Ascending aorta (tissue), 2 donors: Measurements from ENCODE around the gene STRBP. TPM values are rescaled to one million over a fixed set of nuclear protein-coding genes. Genes with fewer than 3 reads are reported as not detected.

Experiments
- DNase-seq, 2 donors: peaks; one replicate each; pipeline ENCODE4 v3.0.0-alpha.2; 2019; ENCODE audit warnings: low spot score in 2 of 2
- H3K27ac ChIP-seq, 2 donors: fragments of 200-600 bp; sonication (generic); one replicate each; pipeline ENCODE4 v1.5.1; 2016 to 2017; ENCODE audit warnings: mild to moderate bottlenecking in 1 of 2
- H3K27me3 ChIP-seq: fragments of 200-600 bp; sonication (generic); one replicate; pipeline ENCODE4 v1.5.1; 2017
- H3K36me3 ChIP-seq, 2 donors: fragments of 200-600 bp; sonication (generic); one replicate each; pipeline ENCODE4 v1.5.1; 2016
- H3K4me1 ChIP-seq, 2 donors: fragments of 200-600 bp; sonication (generic); one replicate each; pipeline ENCODE4 v1.5.1; 2016 to 2017; ENCODE audit warnings: mild to moderate bottlenecking in 1 of 2
- H3K4me3 ChIP-seq, 2 donors: fragments of 200-600 bp; sonication (generic); one replicate each; pipeline ENCODE4 v1.5.1; 2016 to 2017; ENCODE audit warnings: mild to moderate bottlenecking in 1 of 2
- H3K9me3 ChIP-seq, 2 donors: fragments of 200-600 bp; sonication (generic); one replicate each; pipeline ENCODE4 v1.5.1; 2016
- intact Hi-C: fragments of 100-400 bp; cut with DNase I; formaldehyde crosslinking; loops from one replicate; pipeline ENCODE4 v1.15.1; 2023
- total RNA-seq: library from RNA; depleted of rRNA; stranded (reverse); fragments of >200 nt; gene quantifications from one replicate; pipeline ENCODE4 v1.1.0, GENCODE V29; 2016
- TF ChIP-seq, protein P1 (sequence below), 3 experiments: fragments of 200-600 bp in 2 of 3; fragments of 450-650 bp in 1 of 3; sonication (generic) in 2 of 3; IDR thresholded peaks; one replicate each; pipeline ENCODE4 v1.5.1; 2016 to 2019; ENCODE audit warnings: antibody characterized with exemption in 3 of 3, mild to moderate bottlenecking in 1 of 3, moderate library complexity in 1 of 3

STRBP gene
- total RNA-seq, 1 donor from 2014 or later: 0.43 TPM

DNA sequence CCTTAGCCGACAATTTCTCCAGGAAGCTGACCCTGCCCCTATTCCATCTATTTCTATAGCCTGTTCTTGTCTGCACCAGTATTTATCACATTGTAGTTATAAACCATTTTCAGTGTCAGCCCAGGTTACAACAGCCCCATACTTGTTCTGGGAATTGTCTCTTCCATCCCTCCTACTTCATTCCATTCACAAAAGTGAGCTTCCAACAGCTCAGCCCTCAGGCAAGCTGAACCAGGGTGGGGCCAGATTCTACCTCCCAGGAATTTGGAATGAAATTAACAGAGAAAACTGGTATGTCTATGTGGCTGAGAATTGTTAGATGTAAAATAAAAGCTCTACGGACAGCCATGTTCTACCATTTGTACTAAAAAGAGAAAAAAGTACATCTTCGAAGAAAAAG lies 36.1 kb downstream of the STRBP start:
- no peaks in the 10 kb centered on the region for H3K9me3 ChIP-seq
- no peak overlapping the region for H3K27ac ChIP-seq
- no peaks in the 10 kb centered on the region for H3K27me3 ChIP-seq
- intact Hi-C loops: no loop called here
- TF ChIP-seq, protein P1, sequence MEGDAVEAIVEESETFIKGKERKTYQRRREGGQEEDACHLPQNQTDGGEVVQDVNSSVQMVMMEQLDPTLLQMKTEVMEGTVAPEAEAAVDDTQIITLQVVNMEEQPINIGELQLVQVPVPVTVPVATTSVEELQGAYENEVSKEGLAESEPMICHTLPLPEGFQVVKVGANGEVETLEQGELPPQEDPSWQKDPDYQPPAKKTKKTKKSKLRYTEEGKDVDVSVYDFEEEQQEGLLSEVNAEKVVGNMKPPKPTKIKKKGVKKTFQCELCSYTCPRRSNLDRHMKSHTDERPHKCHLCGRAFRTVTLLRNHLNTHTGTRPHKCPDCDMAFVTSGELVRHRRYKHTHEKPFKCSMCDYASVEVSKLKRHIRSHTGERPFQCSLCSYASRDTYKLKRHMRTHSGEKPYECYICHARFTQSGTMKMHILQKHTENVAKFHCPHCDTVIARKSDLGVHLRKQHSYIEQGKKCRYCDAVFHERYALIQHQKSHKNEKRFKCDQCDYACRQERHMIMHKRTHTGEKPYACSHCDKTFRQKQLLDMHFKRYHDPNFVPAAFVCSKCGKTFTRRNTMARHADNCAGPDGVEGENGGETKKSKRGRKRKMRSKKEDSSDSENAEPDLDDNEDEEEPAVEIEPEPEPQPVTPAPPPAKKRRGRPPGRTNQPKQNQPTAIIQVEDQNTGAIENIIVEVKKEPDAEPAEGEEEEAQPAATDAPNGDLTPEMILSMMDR (IDR thresholded peaks at IDR 0.05): no peak
- DNase-seq: no peak
- no peaks in the 10 kb centered on the region for H3K36me3 ChIP-seq
- H3K4me1 ChIP-seq: no peaks in the 10 kb centered on the region
- H3K4me3 ChIP-seq: no peak overlapping the region

DNA sequence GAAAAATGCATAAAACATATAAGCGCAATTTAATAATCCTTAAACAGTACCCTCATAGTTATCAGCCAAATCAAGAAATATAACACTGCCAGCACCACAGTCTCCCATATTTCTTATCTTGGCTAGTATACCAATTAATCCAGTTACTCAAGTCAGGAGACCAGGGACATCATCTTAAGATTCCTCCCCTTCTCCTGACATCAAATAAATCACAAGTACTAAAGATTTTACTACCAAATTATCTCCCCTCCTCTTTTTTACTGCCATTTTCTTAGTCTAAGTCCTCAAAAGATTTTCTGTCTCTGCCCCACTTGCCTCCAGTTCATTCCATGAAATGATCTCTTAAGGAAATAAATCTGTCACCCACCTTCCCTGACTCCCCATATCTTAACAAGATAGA lies 37.0 kb downstream of the STRBP start:
- TF ChIP-seq, protein P1 (IDR thresholded peaks at IDR 0.05): no peak
- DNase-seq: no peak
- Histone ChIP-seq H3K4me3 (no peak overlapping the region), H3K4me1 (no peaks in the 10 kb centered on the region), H3K27me3 (no peaks in the 10 kb centered on the region), H3K9me3 (no peaks in the 10 kb centered on the region), H3K27ac (no peak overlapping the region), H3K36me3 (no peaks in the 10 kb centered on the region)
- intact Hi-C loops: no loop called here

DNA sequence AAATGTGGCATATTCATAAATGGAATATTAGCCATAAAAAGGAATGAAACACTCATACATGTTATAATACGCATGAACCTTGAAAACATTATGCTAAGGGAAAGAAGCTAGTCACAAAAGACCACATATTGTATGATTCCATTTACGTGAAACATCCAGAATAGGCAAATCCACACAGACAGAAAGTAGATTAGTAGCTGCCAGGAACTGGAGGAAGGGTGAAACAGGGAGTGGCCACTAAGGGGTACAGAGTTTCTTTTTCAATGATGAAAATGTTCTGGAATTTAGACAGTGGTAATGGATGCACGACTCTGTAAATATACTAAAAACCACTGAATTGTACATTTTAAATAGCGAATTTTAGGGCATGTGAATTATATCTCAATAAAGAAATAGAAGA lies 39.4 kb downstream of the STRBP start:
- H3K4me3 ChIP-seq: no peak overlapping the region
- DNase-seq: no peak
- H3K27ac ChIP-seq: no peak overlapping the region
- no peaks in the 10 kb centered on the region for H3K27me3 ChIP-seq
- intact Hi-C loops: no loop called here
- no peaks in the 10 kb centered on the region for H3K4me1 ChIP-seq
- no peaks in the 10 kb centered on the region for H3K36me3 ChIP-seq
- TF ChIP-seq, protein P1 (IDR thresholded peaks at IDR 0.05): no peak
- H3K9me3 ChIP-seq: no peaks in the 10 kb centered on the region

DNA sequence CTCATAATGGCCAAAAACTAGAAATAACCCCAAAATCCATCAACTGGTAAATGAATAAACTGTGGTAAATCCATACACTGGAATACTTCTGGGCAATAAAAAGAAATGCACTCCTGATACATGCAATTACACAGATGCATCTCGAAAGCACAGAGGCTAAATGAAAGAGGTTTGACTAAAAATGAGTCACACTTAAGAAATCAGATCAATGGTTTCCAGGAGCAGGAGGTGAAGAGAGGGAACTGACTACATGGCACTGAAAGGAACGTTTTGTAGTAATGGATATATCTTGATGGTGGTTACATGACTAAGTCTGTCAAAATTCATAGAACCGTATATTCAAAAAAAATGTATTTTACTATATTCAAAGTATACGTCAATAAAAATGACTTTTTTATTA lies 42.4 kb downstream of the STRBP start:
- intact Hi-C loops: no loop called here
- Histone ChIP-seq H3K36me3 (no peaks in the 10 kb centered on the region), H3K4me3 (no peak overlapping the region), H3K27me3 (no peaks in the 10 kb centered on the region), H3K4me1 (no peaks in the 10 kb centered on the region), H3K27ac (no peak overlapping the region), H3K9me3 (no peaks in the 10 kb centered on the region)
- TF ChIP-seq, protein P1 (IDR thresholded peaks at IDR 0.05): no peak
- DNase-seq: no peak

DNA sequence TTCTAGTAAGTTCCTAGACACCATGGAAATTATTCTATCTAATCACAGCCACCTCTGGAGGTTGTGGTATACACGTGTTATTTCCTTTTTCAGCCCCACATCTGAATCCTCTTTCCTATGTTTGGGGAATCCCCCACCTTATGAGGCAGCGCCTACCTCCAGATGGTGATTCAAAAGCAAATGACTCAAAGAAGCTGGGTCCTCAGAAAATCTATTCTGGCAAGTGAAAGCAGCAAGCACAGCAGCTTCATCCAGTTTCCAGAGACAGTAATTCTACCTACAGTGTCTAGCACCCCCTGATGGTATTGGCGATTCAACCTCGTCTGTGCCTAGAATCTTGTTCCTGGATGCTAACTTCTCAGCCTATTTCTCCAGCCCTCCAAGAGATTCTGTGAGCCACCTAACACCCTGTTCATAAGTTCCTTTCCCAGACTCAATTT lies 43.0 kb downstream of the STRBP start:
- intact Hi-C loops: no loop called here
- no peak overlapping the region for H3K27ac ChIP-seq
- no peaks in the 10 kb centered on the region for H3K4me1 ChIP-seq
- TF ChIP-seq, protein P1 (IDR thresholded peaks at IDR 0.05): peak in 2 of 3 experiments; percentile 14 to 40
- H3K36me3 ChIP-seq: no peaks in the 10 kb centered on the region
- DNase-seq: no peak
- H3K4me3 ChIP-seq: no peak overlapping the region
- no peaks in the 10 kb centered on the region for H3K9me3 ChIP-seq
- no peaks in the 10 kb centered on the region for H3K27me3 ChIP-seq

DNA sequence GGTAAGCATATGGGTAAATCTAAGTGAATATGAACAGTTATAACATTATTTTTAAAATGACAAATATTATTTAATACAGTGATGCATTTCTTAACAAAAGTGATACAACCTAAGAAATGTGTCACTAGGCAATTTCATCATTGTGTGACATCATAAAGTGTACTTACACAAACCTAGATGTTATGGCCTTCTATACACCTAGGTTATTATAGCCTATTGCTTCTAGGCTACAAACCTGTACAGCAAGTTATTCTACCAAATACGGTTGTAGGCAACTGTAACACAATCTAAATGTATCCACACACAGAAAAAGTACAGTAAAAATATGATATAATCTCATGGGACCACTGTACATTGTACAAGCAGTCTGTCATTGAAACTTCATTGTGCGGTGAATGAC lies 48.3 kb downstream of the STRBP start:
- intact Hi-C loops: no loop called here
- H3K9me3 ChIP-seq: no peaks in the 10 kb centered on the region
- TF ChIP-seq, protein P1 (IDR thresholded peaks at IDR 0.05): no peak
- H3K27ac ChIP-seq: no peak overlapping the region
- no peaks in the 10 kb centered on the region for H3K36me3 ChIP-seq
- no peaks in the 10 kb centered on the region for H3K27me3 ChIP-seq
- no peak overlapping the region for H3K4me3 ChIP-seq
- DNase-seq: no peak
- no peaks in the 10 kb centered on the region for H3K4me1 ChIP-seq
